ENCODE results near the gene USP38.
A peak's percentile ranks its signal among the peaks of the same experiment; 100 is the strongest.
"Not testable (repeated sequence)": the region's sequence is repeated elsewhere in the genome, so short reads cannot be mapped to it uniquely, and the experiment has no call there.

USP38 gene

DNA sequence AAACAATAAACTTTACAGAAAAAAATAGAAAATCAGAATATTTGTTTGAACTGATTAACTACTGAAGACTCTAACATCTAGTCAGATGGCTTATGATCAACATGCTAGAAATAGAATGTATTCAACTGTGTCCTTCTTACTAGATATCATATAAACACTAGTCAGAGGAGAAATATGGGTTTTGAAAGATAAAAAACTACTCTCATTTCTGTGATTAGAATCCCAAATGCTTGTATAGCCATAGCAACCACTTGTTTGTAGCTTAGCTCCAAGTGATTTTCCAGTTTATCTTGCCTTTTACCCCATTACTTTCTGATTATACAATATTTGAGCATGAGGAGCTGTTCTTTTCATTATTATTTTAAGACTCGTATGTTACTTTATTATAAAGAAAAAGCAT is 31.2 kb downstream of the USP38 start:
- DNase-seq (ENCODE audit: low read depth): peak; percentile 9

GRCh38 chr4:143224255-143224654 is 39.5 kb downstream of the USP38 start:
- DNase-seq (ENCODE audit: low read depth): no peak

GRCh38 chr4:143225167-143225566 is 40.5 kb downstream of the USP38 start:
- peak; percentile 2 for DNase-seq (ENCODE audit: low read depth)

DNA sequence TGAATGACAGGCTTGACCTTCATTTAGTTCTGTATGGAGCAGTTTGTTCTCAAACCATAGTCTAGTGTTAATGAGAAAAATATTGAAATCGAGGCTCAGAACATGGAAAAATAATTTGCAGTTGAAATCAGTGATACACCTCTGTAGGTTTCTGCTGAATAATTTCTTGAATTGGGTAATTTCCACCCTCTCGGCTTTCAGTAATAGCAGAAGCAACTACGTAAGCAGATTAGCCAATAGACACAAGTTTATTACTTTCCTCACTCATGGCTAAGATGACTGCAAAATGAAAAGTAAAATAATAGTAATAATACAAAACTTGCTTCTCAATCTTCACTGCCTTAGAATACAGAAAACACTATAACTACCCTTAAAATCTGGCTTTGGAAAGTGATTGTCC is 46.0 kb downstream of the USP38 start:
- DNase-seq (ENCODE audit: low read depth): no peak

GRCh38 chr4:143232277-143232676 is 47.6 kb downstream of the USP38 start:
- no peak for DNase-seq (ENCODE audit: low read depth)

- no peak for DNase-seq (ENCODE audit: low read depth)
Measured at GRCh38 chr4:143234153-143234552, 49.4 kb downstream of the USP38 start.

GRCh38 chr4:143237195-143237594 is 52.5 kb downstream of the USP38 start:
- not testable (repeated sequence) for DNase-seq (ENCODE audit: low read depth)

DNA sequence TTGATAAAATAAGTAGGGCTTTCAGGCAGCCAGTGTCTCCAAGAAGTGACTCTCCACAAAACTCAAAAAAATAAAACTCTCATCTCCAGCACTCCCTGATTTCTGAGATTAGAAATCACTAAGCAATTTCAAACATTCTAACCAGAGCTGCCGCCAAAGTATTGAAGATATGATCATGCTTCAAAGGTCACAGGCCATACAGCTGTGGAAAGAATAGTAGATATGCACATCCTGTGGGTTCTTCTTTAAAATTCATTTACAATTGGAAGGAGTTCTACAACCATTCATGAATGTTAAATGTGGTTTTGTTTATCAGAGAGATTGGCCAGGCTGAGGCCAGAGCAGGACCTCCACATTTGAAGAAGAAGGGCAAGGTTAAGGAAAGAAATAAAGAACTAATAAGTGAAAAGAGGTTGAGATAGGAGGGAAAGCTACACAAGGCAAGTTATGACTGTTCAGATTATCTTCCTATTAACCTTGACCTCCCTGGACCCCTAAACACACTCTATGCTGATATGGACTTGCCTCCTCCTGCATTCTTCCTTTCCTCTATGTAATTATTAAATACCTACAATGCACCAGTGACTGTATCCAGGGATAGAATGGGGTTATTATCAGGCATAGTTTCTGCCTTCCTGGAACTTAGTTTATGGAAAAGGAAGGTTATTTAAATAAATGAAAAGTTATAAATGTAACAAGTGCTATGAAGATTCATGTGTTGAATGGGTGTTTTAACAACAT is 56.4 kb downstream of the USP38 start:
- no peak for DNase-seq (ENCODE audit: low read depth)

DNA sequence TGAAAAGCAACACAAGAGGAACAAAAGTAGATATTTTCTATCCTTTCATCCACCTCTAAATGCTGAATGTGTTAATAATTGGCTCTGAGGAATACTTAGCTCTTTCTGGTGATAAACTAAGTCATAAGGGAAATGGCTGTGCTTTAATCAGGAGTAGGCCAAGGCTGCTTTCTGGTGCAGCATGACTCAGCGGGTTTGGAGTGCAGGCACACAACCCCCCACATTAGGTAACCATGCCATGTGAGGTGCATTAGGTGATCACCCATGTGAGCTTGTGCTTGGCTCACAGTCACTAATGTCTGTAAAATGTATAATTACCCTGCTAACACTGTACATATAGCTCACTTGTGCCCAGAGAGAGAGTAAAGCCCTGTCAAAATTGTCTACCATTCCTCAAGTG is 57.2 kb downstream of the USP38 start:
- peak; percentile 31 for DNase-seq (ENCODE audit: low read depth)

DNA sequence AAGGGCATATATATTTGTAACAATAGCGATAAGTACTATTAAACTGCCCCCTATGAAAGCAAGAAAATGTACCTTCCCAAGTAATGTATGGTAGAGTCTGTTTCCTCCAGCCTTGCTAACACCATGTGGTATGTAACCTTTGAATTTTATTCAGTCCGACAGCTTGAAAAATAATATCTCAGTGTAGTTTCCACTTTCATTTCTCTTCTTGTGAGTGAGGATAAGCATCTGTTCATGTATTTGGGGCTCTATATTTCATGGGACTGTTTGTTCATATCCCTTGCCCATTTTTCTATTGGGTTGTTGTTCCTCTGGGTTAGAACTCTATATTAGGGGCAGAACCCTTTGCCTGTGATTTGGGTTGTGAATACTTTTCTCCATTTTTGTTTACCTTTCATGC is 58.3 kb downstream of the USP38 start:
- no peak for DNase-seq (ENCODE audit: low read depth)

DNA sequence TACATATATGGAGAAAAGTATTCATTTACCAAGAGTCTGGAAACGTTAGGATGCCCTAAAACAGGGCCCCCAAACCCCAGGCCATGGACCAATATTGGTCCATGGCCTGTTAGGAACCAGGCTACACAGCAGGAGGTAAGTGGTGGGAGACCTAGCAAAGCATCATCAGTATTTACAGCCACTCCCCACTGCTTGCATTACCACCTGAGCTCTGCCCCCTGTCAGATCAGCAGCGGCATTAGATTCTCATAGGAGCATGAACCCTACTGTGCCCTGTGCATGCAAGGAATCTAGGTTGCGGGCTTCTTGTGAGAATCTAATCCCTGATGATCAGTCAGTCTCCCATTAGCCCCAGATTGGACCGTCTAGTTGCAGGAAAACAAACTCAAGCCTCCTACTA is 62.3 kb downstream of the USP38 start:
- DNase-seq (ENCODE audit: low read depth): no peak

GRCh38 chr4:143247866-143248265 is 63.1 kb downstream of the USP38 start:
- DNase-seq (ENCODE audit: low read depth): no peak

DNA sequence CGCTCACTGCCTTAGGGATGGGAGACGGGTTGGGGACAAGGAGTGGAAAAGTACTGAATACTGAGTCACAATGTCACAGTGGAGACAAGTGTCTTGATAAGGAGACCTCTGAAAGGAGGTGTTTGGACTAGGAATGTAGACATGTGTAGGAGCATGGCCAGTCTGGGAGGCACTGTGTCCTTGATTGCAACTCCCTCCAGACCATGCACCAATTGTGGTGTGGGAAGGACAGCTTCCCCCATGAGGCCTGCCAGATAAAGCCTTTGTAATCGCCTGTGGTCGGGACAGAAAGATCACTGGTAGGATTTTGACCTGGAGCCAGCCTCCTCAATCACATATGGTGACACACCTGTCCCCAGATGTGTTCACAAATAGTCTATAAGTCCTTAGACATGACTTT is 64.1 kb downstream of the USP38 start:
- DNase-seq (ENCODE audit: low read depth): no peak

DNA sequence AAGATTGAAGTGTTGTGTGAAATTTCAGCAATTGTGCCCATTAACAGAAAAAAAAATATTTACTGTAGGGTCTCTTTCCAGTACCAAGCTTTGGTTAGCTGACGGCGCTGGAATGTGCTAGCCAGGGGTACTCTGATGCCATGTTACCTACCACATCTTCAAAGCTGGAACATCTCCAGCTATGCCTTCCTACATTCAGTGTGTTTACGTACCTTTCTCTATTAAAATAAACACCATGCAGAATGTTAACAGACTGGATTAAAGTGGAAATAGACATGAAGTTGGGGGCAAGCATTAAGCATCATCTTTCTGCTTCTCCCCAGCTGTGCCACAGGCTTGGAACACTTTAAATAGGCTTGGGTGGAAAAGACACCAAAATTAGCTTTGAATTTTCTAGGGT is 65.9 kb downstream of the USP38 start:
- DNase-seq (ENCODE audit: low read depth): no peak

DNA sequence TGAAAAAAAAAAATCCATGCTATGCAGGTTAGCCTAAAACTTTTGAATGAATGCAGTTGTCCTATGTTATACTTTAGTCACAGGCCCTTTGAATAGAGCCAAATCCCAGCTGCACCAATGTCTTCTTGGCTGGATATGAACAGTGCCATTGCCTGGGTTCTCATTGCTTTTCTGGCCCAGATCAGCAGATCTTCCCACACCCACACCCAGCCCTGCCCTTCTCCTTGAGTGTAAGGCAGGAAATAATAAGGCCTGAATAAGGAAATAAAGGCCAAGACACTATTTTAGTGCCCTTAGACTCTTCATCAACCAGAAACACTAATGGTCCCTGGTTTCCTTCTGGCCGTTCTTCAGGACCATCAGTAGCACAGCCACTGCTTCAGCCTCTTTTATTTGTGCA is 66.6 kb downstream of the USP38 start:
- no peak for DNase-seq (ENCODE audit: low read depth)

GRCh38 chr4:143251779-143252178 is 67.1 kb downstream of the USP38 start:
- no peak for DNase-seq (ENCODE audit: low read depth)

DNA sequence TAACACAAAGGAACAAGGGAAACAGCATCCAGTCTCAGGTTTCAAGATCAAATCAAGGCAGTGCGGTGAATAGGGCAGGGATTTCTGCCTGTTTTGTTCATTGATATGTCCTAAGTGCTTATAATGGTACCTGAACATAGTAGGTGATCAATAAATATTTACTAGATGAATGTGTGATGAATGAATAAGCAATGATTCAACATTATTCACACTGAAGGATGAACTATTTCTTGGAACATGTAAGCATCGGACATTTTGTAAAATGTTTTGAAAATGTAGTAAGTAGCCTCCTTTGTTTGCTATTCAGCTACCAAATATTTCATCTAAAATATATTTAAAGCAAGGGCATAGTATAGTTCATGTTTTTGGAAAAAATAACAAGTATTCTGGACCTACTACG is 67.8 kb downstream of the USP38 start:
- no peak for DNase-seq (ENCODE audit: low read depth)

GRCh38 chr4:143253166-143253565 is 68.4 kb downstream of the USP38 start:
- no peak for DNase-seq (ENCODE audit: low read depth)

DNA sequence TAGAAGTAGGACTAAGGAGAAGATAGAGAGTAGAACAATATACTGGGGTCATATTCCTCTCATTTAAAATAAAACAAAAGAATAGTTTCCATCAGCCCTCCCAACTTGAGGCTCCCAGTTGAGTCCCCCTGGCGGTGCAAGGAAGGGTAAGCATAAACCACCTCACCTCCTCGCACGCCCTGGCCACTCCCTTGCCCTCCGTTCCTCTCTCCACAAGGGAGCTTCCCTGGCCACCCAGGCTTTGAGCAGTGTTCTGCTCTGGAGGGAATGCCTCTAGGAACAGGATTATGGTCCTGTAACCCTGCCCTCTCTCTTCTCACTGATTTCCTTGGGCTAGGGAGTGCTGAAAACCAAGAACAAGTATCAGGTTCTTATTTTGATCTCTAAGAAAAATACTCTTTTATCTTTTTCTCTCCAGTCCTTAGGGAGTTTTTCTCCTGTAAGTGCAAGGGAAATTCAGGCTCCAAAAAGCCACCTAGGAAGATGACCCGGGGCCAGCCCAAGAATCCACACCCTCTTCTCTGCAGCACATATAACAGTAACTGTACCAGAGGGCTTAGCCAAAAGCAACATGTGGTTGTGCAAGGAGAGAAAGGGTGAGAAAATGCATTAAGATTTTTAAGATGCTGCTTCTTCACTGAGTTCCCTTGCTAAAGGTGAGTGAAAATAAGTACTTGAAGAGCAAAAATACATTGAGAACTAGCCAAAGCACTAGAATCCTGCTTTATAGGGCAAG is 69.9 kb downstream of the USP38 start:
- no peak for DNase-seq (ENCODE audit: low read depth)

DNA sequence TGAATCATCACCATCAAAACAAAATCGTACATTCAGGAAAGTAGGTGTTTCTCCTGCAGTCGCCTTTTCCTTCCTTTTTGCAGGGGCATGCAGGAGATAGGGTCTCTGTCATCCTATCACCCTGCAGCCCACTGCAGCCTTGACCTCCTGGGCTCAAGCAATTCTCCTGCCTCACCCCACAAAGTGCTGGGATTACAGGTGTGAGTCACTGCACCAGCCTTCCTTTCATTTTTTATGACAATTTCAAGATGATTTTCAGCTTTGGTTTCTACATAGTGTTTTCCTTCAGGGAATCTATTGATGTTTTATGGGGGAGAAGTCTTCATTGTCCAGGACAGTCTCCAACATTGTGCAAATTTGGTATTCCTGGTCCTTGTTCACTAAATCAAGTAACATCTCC is 71.7 kb downstream of the USP38 start:
- DNase-seq (ENCODE audit: low read depth): no peak

DNA sequence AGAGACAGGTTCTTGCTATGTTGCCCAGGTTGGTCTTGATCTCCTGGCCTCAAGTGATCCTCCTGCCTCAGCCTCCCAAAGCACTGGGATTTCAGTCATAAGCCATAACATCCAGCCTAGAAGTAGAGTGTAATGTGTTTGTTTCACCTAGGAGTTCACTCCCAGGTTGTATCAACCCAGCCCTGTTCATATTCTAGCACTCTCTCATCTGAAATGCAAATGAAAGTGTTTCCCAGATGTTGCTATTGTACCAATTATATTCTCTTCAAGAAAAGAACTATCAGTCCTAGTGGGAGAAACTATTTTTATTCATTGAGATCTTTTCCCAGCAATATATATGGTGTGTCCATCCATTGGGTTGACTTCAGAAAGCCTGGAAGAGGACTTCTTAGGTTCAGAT is 72.6 kb downstream of the USP38 start:
- no peak for DNase-seq (ENCODE audit: low read depth)

GRCh38 chr4:143260750-143261149 is 76.0 kb downstream of the USP38 start:
- no peak for DNase-seq (ENCODE audit: low read depth)

DNA sequence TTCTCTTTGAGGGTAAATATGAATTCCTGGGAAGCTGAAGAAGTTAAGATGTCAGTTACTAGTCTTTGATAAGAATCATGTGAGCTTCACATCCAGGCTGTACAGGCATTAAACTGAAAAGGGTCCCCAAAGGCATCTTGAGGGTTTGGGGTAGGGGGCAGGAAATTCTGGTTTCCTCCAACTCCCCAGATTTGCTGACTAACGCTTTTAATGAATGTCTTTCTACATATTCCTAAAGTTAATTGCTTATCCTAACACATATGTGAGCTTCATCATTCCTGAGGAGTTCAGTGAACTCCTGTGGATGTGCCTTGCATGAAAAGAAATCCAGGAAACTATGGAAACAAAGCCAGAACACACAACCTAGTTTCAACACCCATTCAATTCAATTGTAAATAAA is 78.1 kb downstream of the USP38 start:
- DNase-seq (ENCODE audit: low read depth): no peak

DNA sequence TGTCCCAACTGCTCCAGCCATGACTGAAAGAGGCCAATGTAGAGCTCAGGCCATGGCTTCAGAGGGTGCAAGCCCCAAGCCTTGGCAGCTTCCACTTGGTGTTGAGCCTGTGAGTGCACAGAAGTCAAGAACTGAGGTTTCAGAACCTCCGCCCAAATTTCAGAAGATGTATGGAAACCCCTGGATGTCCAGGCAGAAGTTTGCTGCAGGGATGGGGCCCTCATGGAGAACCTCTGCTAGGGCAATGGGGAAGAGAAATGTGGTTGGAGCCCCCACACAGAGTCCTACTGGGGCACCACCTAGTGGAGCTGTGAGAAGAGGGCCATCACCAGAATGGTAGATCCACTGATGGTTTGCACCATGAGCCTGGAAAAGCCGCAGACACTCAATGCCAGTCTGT is 83.0 kb downstream of the USP38 start:
- DNase-seq (ENCODE audit: low read depth): not testable (repeated sequence)

All from amniotic epithelial cell (primary cell).